ENCODE measurements around the gene MTG2.

- TF ChIP-seq POLR2A (IDR thresholded peaks at IDR 0.05) (no peak), CTCF (IDR thresholded peaks at IDR 0.05) (no peak)
These were observed 40.7 kb downstream of the MTG2 start for GRCh38 chr20:62223571-62223970.
